HG03558 (cell line): Measurements from ENCODE around the gene DMWD.
A peak's percentile ranks its signal among the peaks of the same experiment; 100 is the strongest.

ENCODE experiments used
- ATAC-seq: cut with Tn5 transposase; IDR thresholded peaks from one replicate; pipeline ENCODE4 v1.9.1; 2021; ENCODE audit warnings: moderate number of reproducible peaks; ENCODE audit not compliant: unreplicated experiment; ENCODE audit errors: extremely low read depth

Gene DMWD

GRCh38 chr19:45772130-45772840 lies 20.4 kb downstream of the DMWD start:
- no peak for ATAC-seq

- no peak for ATAC-seq
These were observed 21.2 kb downstream of the DMWD start for GRCh38 chr19:45771311-45771933.

GRCh38 chr19:45770192-45771101 lies 22.2 kb downstream of the DMWD start:
- peak; percentile 31 for ATAC-seq

GRCh38 chr19:45769821-45770191 lies 22.8 kb downstream of the DMWD start:
- ATAC-seq = no peak

GRCh38 chr19:45768984-45769782 lies 23.5 kb downstream of the DMWD start, which contains the start of gene SIX5:
TSS of gene SIX5 (minus strand) at chr19:45769252. CDS start at chr19:45768844, 408 bp downstream.
- no peak for ATAC-seq

- no peak for ATAC-seq
These were observed 24.0 kb downstream of the DMWD start for GRCh38 chr19:45768655-45768983.

- ATAC-seq = no peak
These were observed 24.6 kb downstream of the DMWD start for GRCh38 chr19:45767881-45768654.

GRCh38 chr19:45767410-45767880 lies 25.2 kb downstream of the DMWD start:
- ATAC-seq = no peak

GRCh38 chr19:45766869-45767346 lies 25.7 kb downstream of the DMWD start:
- ATAC-seq = no peak

- no peak for ATAC-seq
These were observed 26.3 kb downstream of the DMWD start for GRCh38 chr19:45766296-45766868.

- no peak for ATAC-seq
These were observed 26.8 kb downstream of the DMWD start for GRCh38 chr19:45765702-45766295.

- no peak for ATAC-seq
These were observed 27.5 kb downstream of the DMWD start for GRCh38 chr19:45764945-45765701.

GRCh38 chr19:45764475-45764874 lies 28.2 kb downstream of the DMWD start:
- no peak for ATAC-seq

- ATAC-seq = no peak
These were observed 28.9 kb downstream of the DMWD start for GRCh38 chr19:45763691-45764294.

GRCh38 chr19:45762870-45763631 lies 29.6 kb downstream of the DMWD start:
- no peak for ATAC-seq

GRCh38 chr19:45761714-45762113 lies 30.9 kb downstream of the DMWD start:
- ATAC-seq = no peak

- no peak for ATAC-seq
These were observed 33.7 kb downstream of the DMWD start for GRCh38 chr19:45758921-45759320.
